ENCODE data around the gene VPS18. TPM values are rescaled to one million over a fixed set of nuclear protein-coding genes. Genes with fewer than 3 reads are reported as not detected.
A peak's percentile ranks its signal among the peaks of the same experiment; 100 is the strongest.

Gene VPS18
- total RNA-seq, 2 experiments from 2014 or later, result 3.3 to 3.4 TPM

- H3K9me3 Mint-ChIP-seq, result no peaks in the 10 kb centered on the region
- H3K36me3 Mint-ChIP-seq (ENCODE audit: low read depth), result no peaks in the 10 kb centered on the region
- H3K4me1 Mint-ChIP-seq (ENCODE audit: low read depth), result peaks cover 40% of the 10 kb centered on the region
- intact Hi-C loops (cut with micrococcal nuclease), result loop anchor here (1.0 kb wide), 1 partner anchor 21 kb away; no protein-coding TSS in a partner anchor
- H3K4me3 Mint-ChIP-seq, result peak overlapping the region; percentile 54
- no peak for DNase-seq
- peaks cover 63% of the 10 kb centered on the region for H3K27me3 Mint-ChIP-seq (ENCODE audit: low read depth)
- no peak overlapping the region for H3K27ac Mint-ChIP-seq
- CTCF ChIA-PET, result interaction anchor here (1.1 to 7.1 kb wide), 4 partner anchors 13 to 34 kb away, joined by 3 to 43 read pairs (median 28); partner anchors contain the start of gene VPS18
Observed at GRCh38 chr15:40927873-40928806, 33.9 kb downstream of the VPS18 start.

- H3K36me3 Mint-ChIP-seq (ENCODE audit: low read depth), result no peaks in the 10 kb centered on the region
- peaks cover 66% of the 10 kb centered on the region for H3K27me3 Mint-ChIP-seq (ENCODE audit: low read depth)
- no peaks in the 10 kb centered on the region for H3K9me3 Mint-ChIP-seq
- intact Hi-C loops (cut with micrococcal nuclease), result loop anchor here (1.0 kb wide), 1 partner anchor 22 kb away; no protein-coding TSS in a partner anchor
- CTCF ChIA-PET, result interaction anchor here (0.6 to 7.1 kb wide), 5 partner anchors 12 to 394 kb away, joined by 3 to 43 read pairs (median 22); partner anchors contain the start of gene VPS18
- H3K27ac Mint-ChIP-seq, result no peak within 1 kb of the TSS
- DNase-seq, result peak; percentile 35
- H3K4me3 Mint-ChIP-seq, result peak within 1 kb of the TSS; percentile 54
- peaks cover 40% of the 10 kb centered on the region for H3K4me1 Mint-ChIP-seq (ENCODE audit: low read depth)
Observed at GRCh38 chr15:40928821-40929659, 34.8 kb downstream of the VPS18 start, which contains the start of gene DLL4. DLL4 (plus strand) TSS chr15:40929340; CDS start chr15:40929669, 329 bp downstream.

- Mint-ChIP-seq H3K27ac (no peak overlapping the region), H3K4me1 (ENCODE audit: low read depth) (peaks cover 40% of the 10 kb centered on the region), H3K27me3 (ENCODE audit: low read depth) (peaks cover 65% of the 10 kb centered on the region), H3K36me3 (ENCODE audit: low read depth) (no peaks in the 10 kb centered on the region), H3K9me3 (no peaks in the 10 kb centered on the region), H3K4me3 (peak overlapping the region; percentile 32)
- no peak for DNase-seq
- CTCF ChIA-PET, result interaction anchor here (0.6 to 7.1 kb wide), 16 partner anchors 9 to 393 kb away, joined by 3 to 43 read pairs (median 4); partner anchors contain the start of genes CHAC1 and VPS18
- intact Hi-C loops (cut with micrococcal nuclease), result loop anchor here (1.0 to 10.0 kb wide), 2 partner anchors 11 to 255 kb away; no protein-coding TSS in a partner anchor
Observed at GRCh38 chr15:40929660-40930429, 35.6 kb downstream of the VPS18 start.

- Mint-ChIP-seq H3K27ac (no peak overlapping the region), H3K4me1 (ENCODE audit: low read depth) (peaks cover 40% of the 10 kb centered on the region), H3K36me3 (ENCODE audit: low read depth) (no peaks in the 10 kb centered on the region), H3K27me3 (ENCODE audit: low read depth) (peaks cover 59% of the 10 kb centered on the region), H3K4me3 (peak overlapping the region; percentile 36), H3K9me3 (no peaks in the 10 kb centered on the region)
- DNase-seq, result peak; percentile 64
- intact Hi-C loops (cut with micrococcal nuclease), result loop anchor here (1.0 to 10.0 kb wide), 2 partner anchors 11 to 254 kb away; no protein-coding TSS in a partner anchor
- CTCF ChIA-PET, result interaction anchor here (0.6 to 7.1 kb wide), 18 partner anchors 10 to 255 kb away, joined by 3 to 43 read pairs (median 4); partner anchors contain the start of gene CHAC1
Observed at GRCh38 chr15:40930430-40931299, 36.4 kb downstream of the VPS18 start.

- Mint-ChIP-seq H3K27ac (no peak overlapping the region), H3K36me3 (ENCODE audit: low read depth) (no peaks in the 10 kb centered on the region), H3K27me3 (ENCODE audit: low read depth) (peaks cover 55% of the 10 kb centered on the region), H3K9me3 (no peaks in the 10 kb centered on the region), H3K4me1 (ENCODE audit: low read depth) (peaks cover 36% of the 10 kb centered on the region), H3K4me3 (no peak overlapping the region)
- CTCF ChIA-PET, result interaction anchor here (0.6 to 7.1 kb wide), 11 partner anchors 10 to 886 kb away, joined by 3 to 43 read pairs (median 6); partner anchors contain the start of gene CHAC1
- no peak for DNase-seq
- intact Hi-C loops (cut with micrococcal nuclease), result loop anchor here (10.0 kb wide), 1 partner anchor 253 kb away; no protein-coding TSS in a partner anchor
Observed at GRCh38 chr15:40931300-40932142, 37.3 kb downstream of the VPS18 start.

GRCh38 chr15:40932156-40932555, 37.9 kb downstream of the VPS18 start:
- Mint-ChIP-seq H3K9me3 (no peaks in the 10 kb centered on the region), H3K4me1 (ENCODE audit: low read depth) (peaks cover 31% of the 10 kb centered on the region), H3K4me3 (no peak overlapping the region), H3K36me3 (ENCODE audit: low read depth) (no peaks in the 10 kb centered on the region), H3K27ac (no peak overlapping the region), H3K27me3 (ENCODE audit: low read depth) (peaks cover 48% of the 10 kb centered on the region)
- DNase-seq, result no peak
- intact Hi-C loops (cut with micrococcal nuclease), result loop anchor here (10.0 kb wide), 1 partner anchor 253 kb away; no protein-coding TSS in a partner anchor
- CTCF ChIA-PET, result interaction anchor here (0.6 to 7.1 kb wide), 4 partner anchors 9 to 887 kb away, joined by 3 to 43 read pairs (median 18); no protein-coding TSS in a partner anchor

- CTCF ChIA-PET, result interaction anchor here (0.6 to 7.1 kb wide), 2 partner anchors 8 to 9 kb away, joined by 3 to 43 read pairs; no protein-coding TSS in a partner anchor
- Mint-ChIP-seq H3K36me3 (ENCODE audit: low read depth) (no peaks in the 10 kb centered on the region), H3K27me3 (ENCODE audit: low read depth) (peaks cover 46% of the 10 kb centered on the region), H3K9me3 (no peaks in the 10 kb centered on the region), H3K4me3 (no peak overlapping the region), H3K4me1 (ENCODE audit: low read depth) (peaks cover 29% of the 10 kb centered on the region), H3K27ac (no peak overlapping the region)
- no peak for DNase-seq
- intact Hi-C loops (cut with micrococcal nuclease), result loop anchor here (10.0 kb wide), 1 partner anchor 252 kb away; no protein-coding TSS in a partner anchor
Observed at GRCh38 chr15:40932649-40933516, 38.6 kb downstream of the VPS18 start.

GRCh38 chr15:40933517-40933902, 39.3 kb downstream of the VPS18 start:
- H3K4me1 Mint-ChIP-seq (ENCODE audit: low read depth), result peaks cover 26% of the 10 kb centered on the region
- no peaks in the 10 kb centered on the region for H3K36me3 Mint-ChIP-seq (ENCODE audit: low read depth)
- no peak for DNase-seq
- H3K9me3 Mint-ChIP-seq, result no peaks in the 10 kb centered on the region
- peaks cover 42% of the 10 kb centered on the region for H3K27me3 Mint-ChIP-seq (ENCODE audit: low read depth)
- intact Hi-C loops (cut with micrococcal nuclease), result loop anchor here (10.0 kb wide), 1 partner anchor 251 kb away; no protein-coding TSS in a partner anchor
- H3K4me3 Mint-ChIP-seq, result no peak overlapping the region
- H3K27ac Mint-ChIP-seq, result no peak overlapping the region
- CTCF ChIA-PET, result interaction anchor here (0.6 to 7.1 kb wide), 2 partner anchors 8 to 10 kb away, joined by 3 to 43 read pairs; no protein-coding TSS in a partner anchor

- Mint-ChIP-seq H3K4me1 (ENCODE audit: low read depth) (peaks cover 19% of the 10 kb centered on the region), H3K27me3 (ENCODE audit: low read depth) (peaks cover 34% of the 10 kb centered on the region), H3K27ac (no peak overlapping the region), H3K9me3 (no peaks in the 10 kb centered on the region), H3K4me3 (no peak overlapping the region), H3K36me3 (ENCODE audit: low read depth) (no peaks in the 10 kb centered on the region)
- DNase-seq, result no peak
- intact Hi-C loops (cut with micrococcal nuclease), result loop anchor here (10.0 kb wide), 1 partner anchor 250 kb away; no protein-coding TSS in a partner anchor
- CTCF ChIA-PET, result interaction anchor here (0.6 kb wide), 1 partner anchor 487 kb away, joined by 5 read pairs; no protein-coding TSS in a partner anchor
Observed at GRCh38 chr15:40934457-40934856, 40.2 kb downstream of the VPS18 start.

Measured in activated naive CD4-positive, alpha-beta T cell treated with anti-CD3 and anti-CD28 coated beads for 36 hours (primary cell).